C4-2B (cell line): Measurements from ENCODE around the gene TMCC2.
"Not testable (repeated sequence)": the region's sequence is repeated elsewhere in the genome, so short reads cannot be mapped to it uniquely, and the experiment has no call there.

Source experiments
- H3K27ac ChIP-seq: fragments of 450-650 bp; 2 replicates; pipeline ENCODE4 v1.5.1; 2017
- CTCF ChIP-seq: fragments of 450-650 bp; conservative IDR thresholded peaks from 2 replicates; pipeline ENCODE4 v1.5.1; 2017; ENCODE audit warnings: mild to moderate bottlenecking
- ZFX ChIP-seq: fragments of 450-650 bp; IDR thresholded peaks from 2 replicates; pipeline ENCODE4 v1.6.1; 2017

Gene TMCC2, protein sequence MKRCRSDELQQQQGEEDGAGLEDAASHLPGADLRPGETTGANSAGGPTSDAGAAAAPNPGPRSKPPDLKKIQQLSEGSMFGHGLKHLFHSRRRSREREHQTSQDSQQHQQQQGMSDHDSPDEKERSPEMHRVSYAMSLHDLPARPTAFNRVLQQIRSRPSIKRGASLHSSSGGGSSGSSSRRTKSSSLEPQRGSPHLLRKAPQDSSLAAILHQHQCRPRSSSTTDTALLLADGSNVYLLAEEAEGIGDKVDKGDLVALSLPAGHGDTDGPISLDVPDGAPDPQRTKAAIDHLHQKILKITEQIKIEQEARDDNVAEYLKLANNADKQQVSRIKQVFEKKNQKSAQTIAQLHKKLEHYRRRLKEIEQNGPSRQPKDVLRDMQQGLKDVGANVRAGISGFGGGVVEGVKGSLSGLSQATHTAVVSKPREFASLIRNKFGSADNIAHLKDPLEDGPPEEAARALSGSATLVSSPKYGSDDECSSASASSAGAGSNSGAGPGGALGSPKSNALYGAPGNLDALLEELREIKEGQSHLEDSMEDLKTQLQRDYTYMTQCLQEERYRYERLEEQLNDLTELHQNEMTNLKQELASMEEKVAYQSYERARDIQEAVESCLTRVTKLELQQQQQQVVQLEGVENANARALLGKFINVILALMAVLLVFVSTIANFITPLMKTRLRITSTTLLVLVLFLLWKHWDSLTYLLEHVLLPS

DNA sequence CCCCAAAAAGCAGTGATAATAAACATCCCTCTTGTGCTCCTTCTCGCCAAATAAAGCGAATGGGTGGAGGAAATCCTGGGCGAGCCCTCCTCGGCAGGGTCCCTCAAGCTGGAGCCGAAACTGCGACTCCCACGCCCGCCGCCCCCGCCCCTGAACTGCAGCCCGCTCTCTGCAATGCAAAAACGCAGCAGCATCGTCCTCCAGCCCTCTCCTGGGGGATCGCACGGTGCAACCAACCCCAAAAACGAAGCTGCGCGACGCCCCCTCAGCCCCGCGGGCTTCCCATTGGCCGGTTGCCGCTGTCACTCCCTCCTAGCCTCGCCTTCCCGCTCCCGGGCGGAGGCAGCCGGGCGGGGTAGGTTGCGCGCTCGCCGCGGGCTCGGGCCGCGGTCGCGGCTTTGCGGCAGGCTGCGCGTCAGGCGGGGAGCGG lies at the start of gene TMCC2:
TMCC2 (plus strand) TSS at position 363 of the 430 bp plus-strand sequence. CDS start 619 bp downstream, outside the sequence.
- TF ChIP-seq CTCF = no peak
- TF ChIP-seq ZFX = no peak
- no peak within 1 kb of the TSS; the same call in 1 of the 2 replicates for H3K27ac ChIP-seq

DNA sequence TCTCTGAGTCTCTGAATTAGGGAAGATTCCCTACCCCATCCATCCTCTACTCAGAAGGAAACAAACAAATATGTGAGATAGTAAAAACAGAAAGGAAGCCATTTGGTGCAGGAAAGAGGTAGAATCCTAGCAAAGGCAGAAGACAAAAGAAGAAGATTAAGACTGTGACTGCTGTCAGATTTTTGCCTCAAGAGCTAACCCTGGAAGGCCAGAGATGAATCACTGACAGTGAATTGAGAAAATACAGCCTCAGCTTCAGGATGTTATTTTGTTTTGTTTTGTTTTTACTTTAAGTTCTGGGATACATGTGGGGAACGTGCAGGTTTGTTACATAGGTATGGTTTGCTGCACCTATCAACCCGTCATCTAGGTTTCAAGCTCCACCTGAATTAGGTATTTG lies 47.9 kb upstream of the TMCC2 start:
- no peak overlapping the region for H3K27ac ChIP-seq
- TF ChIP-seq ZFX = no peak
- TF ChIP-seq CTCF = no peak

DNA sequence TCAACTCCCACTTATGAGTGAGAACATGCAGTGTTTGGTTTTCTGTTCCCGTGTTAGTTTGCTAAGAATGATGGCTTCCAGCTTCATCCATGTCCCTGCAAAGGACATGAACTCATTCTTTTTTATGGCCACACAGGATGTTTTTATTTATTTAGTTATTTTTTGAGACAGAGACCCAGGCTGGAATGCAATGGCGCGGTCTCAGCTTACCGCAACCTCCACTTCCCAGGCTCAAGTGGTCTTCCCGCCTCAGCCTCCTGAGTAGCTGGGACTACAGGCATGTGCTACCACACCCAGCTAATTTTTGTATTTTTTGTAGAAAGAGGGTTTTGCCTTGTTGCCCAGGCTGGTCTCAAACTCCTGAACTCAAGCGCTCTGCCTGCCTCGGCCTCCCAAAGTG lies 47.4 kb upstream of the TMCC2 start:
- H3K27ac ChIP-seq = not testable (repeated sequence)

DNA sequence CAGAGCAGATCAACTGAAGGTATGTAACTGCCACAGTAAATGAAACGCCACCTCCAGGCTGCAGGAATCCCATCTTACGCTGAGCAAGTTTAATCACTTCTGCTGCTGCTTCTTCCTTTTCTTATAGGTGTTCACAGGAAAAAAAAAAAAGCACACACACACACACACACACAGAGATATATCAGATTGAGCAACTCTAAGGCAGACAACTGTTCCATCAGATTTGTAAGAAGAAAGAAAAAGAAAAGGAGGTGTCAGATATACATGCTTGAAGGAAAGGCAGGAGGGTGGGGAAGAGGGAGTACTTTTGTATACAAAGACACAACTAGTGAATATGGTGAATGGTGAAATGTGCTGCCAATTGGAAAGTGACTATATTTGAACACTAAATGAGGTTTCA lies 44.8 kb upstream of the TMCC2 start:
- H3K27ac ChIP-seq = no peak overlapping the region
- TF ChIP-seq ZFX (no peak), CTCF (no peak)

GRCh38 chr1:205183676-205184335 lies 43.9 kb upstream of the TMCC2 start:
- no peak for TF ChIP-seq ZFX
- no peak for TF ChIP-seq CTCF
- no peak overlapping the region for H3K27ac ChIP-seq

- TF ChIP-seq CTCF = no peak
- TF ChIP-seq ZFX = no peak
- H3K27ac ChIP-seq = no peak overlapping the region
Measured at GRCh38 chr1:205186191-205186590, 41.6 kb upstream of the TMCC2 start.

GRCh38 chr1:205187420-205187819 lies 40.3 kb upstream of the TMCC2 start:
- H3K27ac ChIP-seq = no peak overlapping the region
- TF ChIP-seq ZFX (no peak), CTCF (no peak)
